Kidney (tissue), 14 donors: Measurements from ENCODE around the gene FKBP8. TPM values are rescaled to one million over a fixed set of nuclear protein-coding genes. Genes with fewer than 3 reads are reported as not detected.

ENCODE experiments used
- DNase-seq, 5 donors: peaks; one replicate each; pipeline ENCODE4 v3.0.0-alpha.2; 2013 to 2020
- FAIRE-seq: peaks from 2 replicates; lab custom pipeline; 2012; peaks lifted over from hg19 to GRCh38; lab: Jason Lieb, UNC
- H3K27ac ChIP-seq, 2 donors: one replicate each; pipeline ENCODE4 v1.7.0; 2013; ENCODE audit warnings: low read depth in 2 of 2, low read length in 2 of 2, inconsistent platforms in 1 of 2
- H3K27me3 ChIP-seq: one replicate; pipeline ENCODE4 v1.7.1; 2013; ENCODE audit warnings: low read length, inconsistent platforms; ENCODE audit not compliant: control insufficient read depth, insufficient read depth
- H3K36me3 ChIP-seq, 3 donors: one replicate each; pipeline versions ENCODE4 v1.7.0 to v1.7.1; 2013; ENCODE audit warnings: low read length in 3 of 3, control low read depth in 1 of 3, inconsistent platforms in 1 of 3; ENCODE audit not compliant: insufficient read depth in 3 of 3, control insufficient read depth in 2 of 3
- H3K4me1 ChIP-seq, 3 donors: one replicate each; pipeline versions ENCODE4 v1.7.0 to v1.7.1; 2013; ENCODE audit warnings: low read length in 3 of 3, inconsistent platforms in 1 of 3, low read depth in 1 of 3; ENCODE audit not compliant: control insufficient read depth in 2 of 3, insufficient read depth in 2 of 3
- H3K4me3 ChIP-seq, 3 donors: one replicate each; pipeline versions ENCODE4 v1.7.0 to v1.8.1; 2013; ENCODE audit warnings: low read length in 3 of 3, control low read depth in 1 of 3, inconsistent platforms in 1 of 3
- H3K9ac ChIP-seq, 3 donors: one replicate each; pipeline versions ENCODE4 v1.7.0 to v1.7.1; 2013; ENCODE audit warnings: low read length in 3 of 3, control low read depth in 1 of 3, inconsistent platforms in 1 of 3
- H3K9me3 ChIP-seq, 3 donors: one replicate each; pipeline versions ENCODE4 v1.7.0 to v1.7.1; 2013; ENCODE audit warnings: low read length in 3 of 3, control low read depth in 1 of 3, inconsistent platforms in 1 of 3; ENCODE audit not compliant: control insufficient read depth in 2 of 3, insufficient read depth in 1 of 3
- CTCF ChIP-seq: IDR thresholded peaks from 3 replicates; pipeline ENCODE4 v1.5.1; 2012; ENCODE audit warnings: mild to moderate bottlenecking, moderate library complexity, borderline replicate concordance; ENCODE audit not compliant: insufficient read depth; ENCODE audit errors: extremely low read depth
- intact Hi-C: fragments of 100-400 bp; cut with DNase I; formaldehyde crosslinking; loops from one replicate; pipeline ENCODE4 v1.11.1; 2022
- polyA plus RNA-seq: library from polyadenylated mRNA; stranded (reverse); fragments of 350-450 nt; fragmentation: Illumina TruSeq; extraction: RNeasy Lipid Tissue Mini Kit (QIAGEN cat#74804); gene quantifications from one replicate; pipeline ENCODE4 v1.2.3, GENCODE V29; 2014; ENCODE audit warnings: low read depth, low replicate concordance; ENCODE audit not compliant: insufficient read depth
- total RNA-seq: library from RNA; stranded (reverse); fragmentation: NEBNext Ultra II Directional; extraction: Animal tissue kit (Norgen Biotek cat#: 25700); gene quantifications from one replicate; pipeline ENCODE4 v1.2.1, GENCODE V29; 2021
- donor health status: control.
- donor health status: control.
- donor health status: control.
- donor health status: control.
- donor health status: control.
- donor health status: DM: yes; HTN: yes; CAD: no.
- donor health status: Normal renal cell carcinoma (clear cell type).

The FKBP8 gene
- total and polyA plus RNA-seq, 2 donors from 2014 or later: 207 to 314 TPM

GRCh38 chr19:18500376-18500775, 43.0 kb downstream of the FKBP8 start:
- FAIRE-seq (no peak), DNase-seq (no peak)
- intact Hi-C loops: no loop called here
- peak overlapping the region in 1 of 3 donors; percentile 17 for H3K9ac ChIP-seq
- TF ChIP-seq CTCF: no peak
- H3K27me3 ChIP-seq: no peaks in the 10 kb centered on the region
- H3K9me3 ChIP-seq: no peaks in the 10 kb centered on the region
- H3K27ac ChIP-seq: peak overlapping the region; percentile 61 to 73
- peaks cover 0 to 83% (median 80%) of the 10 kb centered on the region in 3 donors for H3K4me1 ChIP-seq
- H3K4me3 ChIP-seq: no peak overlapping the region
- H3K36me3 ChIP-seq: no peaks in the 10 kb centered on the region

GRCh38 chr19:18499055-18499775, 44.2 kb downstream of the FKBP8 start:
- Histone ChIP-seq H3K9me3 (no peaks in the 10 kb centered on the region), H3K36me3 (no peaks in the 10 kb centered on the region), H3K9ac (no peak overlapping the region), H3K4me1 (peaks cover 0 to 79% (median 77%) of the 10 kb centered on the region in 3 donors), H3K4me3 (no peak overlapping the region), H3K27me3 (no peaks in the 10 kb centered on the region), H3K27ac (peak overlapping the region in 1 of 2 donors; percentile 33)
- DNase-seq (no peak), FAIRE-seq (no peak)
- no peak for TF ChIP-seq CTCF
- intact Hi-C loops: no loop called here

- FAIRE-seq (no peak), DNase-seq (no peak)
- no peaks in the 10 kb centered on the region for H3K36me3 ChIP-seq
- intact Hi-C loops: no loop called here
- peaks cover 0 to 77% (median 67%) of the 10 kb centered on the region in 3 donors for H3K4me1 ChIP-seq
- H3K27ac ChIP-seq: peak overlapping the region; percentile 2 to 72
- no peaks in the 10 kb centered on the region for H3K27me3 ChIP-seq
- TF ChIP-seq CTCF: no peak
- H3K9me3 ChIP-seq: no peaks in the 10 kb centered on the region
- H3K9ac ChIP-seq: no peak overlapping the region
- no peak overlapping the region for H3K4me3 ChIP-seq
Measured at GRCh38 chr19:18496980-18497256, 46.5 kb downstream of the FKBP8 start.
